Smooth muscle cell (in vitro differentiated cells): ENCODE data around the gene IFI16. TPM values are rescaled to one million over a fixed set of nuclear protein-coding genes. Genes with fewer than 3 reads are reported as not detected.

Experiments
- DNase-seq: peaks from one replicate; lab custom pipeline; 2025; ENCODE audit not compliant: unreplicated experiment; lab: John Stamatoyannopoulos, UW
- H2AFZ ChIP-seq: fragments of 200-600 bp; sonication (generic); 2 replicates; pipeline ENCODE4 v1.6.0; 2016; ENCODE audit warnings: antibody characterized with exemption, low read depth, mild to moderate bottlenecking
- H3F3A ChIP-seq: fragments of 200-600 bp; sonication (generic); 2 replicates; pipeline ENCODE4 v1.6.0; 2017; ENCODE audit warnings: antibody characterized with exemption, low read depth
- H3K27ac ChIP-seq: fragments of 200-600 bp; sonication (generic); 2 replicates; pipeline ENCODE4 v1.5.1; 2016; ENCODE audit warnings: low read depth, mild to moderate bottlenecking
- H3K27me3 ChIP-seq: fragments of 200-600 bp; sonication (generic); 2 replicates; pipeline ENCODE4 v1.6.1; 2016; ENCODE audit warnings: low read depth, mild to moderate bottlenecking
- H3K36me3 ChIP-seq: fragments of 200-600 bp; sonication (generic); 2 replicates; pipeline ENCODE4 v1.5.1; 2016; ENCODE audit warnings: low read depth
- H3K4me1 ChIP-seq: fragments of 200-600 bp; sonication (generic); 2 replicates; pipeline ENCODE4 v1.5.1; 2016; ENCODE audit warnings: low read depth
- H3K4me2 ChIP-seq: fragments of 200-600 bp; sonication (generic); 2 replicates; pipeline ENCODE4 v1.6.0; 2016; ENCODE audit warnings: mild to moderate bottlenecking
- H3K4me3 ChIP-seq: fragments of 200-600 bp; sonication (generic); 2 replicates; pipeline ENCODE4 v1.5.1; 2016; ENCODE audit warnings: mild to moderate bottlenecking
- H3K79me2 ChIP-seq: fragments of 200-600 bp; sonication (generic); 2 replicates; pipeline ENCODE4 v1.6.0; 2016; ENCODE audit warnings: low read depth, mild to moderate bottlenecking
- H3K9ac ChIP-seq: fragments of 200-600 bp; sonication (generic); 2 replicates; pipeline ENCODE4 v1.6.0; 2016; ENCODE audit warnings: low read depth
- H3K9me3 ChIP-seq: fragments of 200-600 bp; sonication (generic); replicated peaks from 2 replicates; pipeline ENCODE4 v1.5.1; 2016; ENCODE audit warnings: low read depth
- H4K20me1 ChIP-seq: fragments of 200-600 bp; sonication (generic); 2 replicates; pipeline ENCODE4 v1.6.0; 2016; ENCODE audit warnings: low read depth
- CTCF ChIP-seq: fragments of 200-600 bp; sonication (generic); IDR thresholded peaks from 2 replicates; pipeline ENCODE4 v1.5.1; 2017; ENCODE audit warnings: borderline replicate concordance, mild to moderate bottlenecking, antibody characterized with exemption; ENCODE audit not compliant: insufficient read depth, poor library complexity, severe bottlenecking
- WGBS: methylation state at CpG from one replicate; pipeline ENCODE4 v1.1.7; 2016; ENCODE audit warnings: low lambda C conversion rate; 5-methylcytosine and 5-hydroxymethylcytosine counted together
- polyA plus RNA-seq: library from polyadenylated mRNA; unstranded; fragments of >200 nt; fragmentation: Nextera tagmentation; extraction: Ambion mirVana; gene quantifications from 2 replicates; pipeline ENCODE4 v1.2.1, GENCODE V29; 2016
- total RNA-seq: library from RNA; depleted of rRNA; stranded (reverse); fragments of >200 nt; gene quantifications from 2 replicates; pipeline ENCODE4 v1.2.3, GENCODE V29; 2014

IFI16 gene
- total and polyA plus RNA-seq, 2 experiments from 2014 or later: 92.1 to 114 TPM

GRCh38 chr1:159055181-159055641, 45.5 kb downstream of the IFI16 start:
- Histone ChIP-seq H3K79me2 (no peaks in the 10 kb centered on the region), H3F3A (no peaks in the 10 kb centered on the region), H2AFZ (no peak overlapping the region), H3K4me3 (no peak overlapping the region), H3K4me2 (no peak overlapping the region), H3K36me3 (peaks cover 22% of the 10 kb centered on the region), H3K27ac (no peak overlapping the region), H3K9ac (no peak overlapping the region), H3K27me3 (no peaks in the 10 kb centered on the region), H3K9me3 (no peaks in the 10 kb centered on the region), H3K4me1 (peaks cover 4% of the 10 kb centered on the region), H4K20me1 (no peaks in the 10 kb centered on the region)
- no peak for TF ChIP-seq CTCF
- DNase-seq: no peak
- 83% methylated on average over 5 of the region's 5 CpGs for WGBS

GRCh38 chr1:159056069-159056698, 46.5 kb downstream of the IFI16 start:
- Histone ChIP-seq H3K9ac (no peak overlapping the region), H2AFZ (no peak overlapping the region), H3K36me3 (peaks cover 21% of the 10 kb centered on the region), H3K27me3 (no peaks in the 10 kb centered on the region), H3K4me3 (no peak overlapping the region), H3K79me2 (no peaks in the 10 kb centered on the region), H3K4me1 (peaks cover 4% of the 10 kb centered on the region), H4K20me1 (no peaks in the 10 kb centered on the region), H3K4me2 (no peak overlapping the region), H3K27ac (no peak overlapping the region), H3F3A (no peaks in the 10 kb centered on the region), H3K9me3 (no peaks in the 10 kb centered on the region)
- WGBS: 87% methylated on average over 7 of the region's 7 CpGs
- DNase-seq: no peak
- TF ChIP-seq CTCF: no peak

- no peak overlapping the region for H3K27ac ChIP-seq
- WGBS: 93% methylated on average over 7 of the region's 7 CpGs
Observed at GRCh38 chr1:159058751-159059150, 49.0 kb downstream of the IFI16 start.

More at GRCh38 chr1:159058751-159059150, 49.0 kb downstream of the IFI16 start:
- Histone ChIP-seq H3F3A (no peaks in the 10 kb centered on the region), H3K27me3 (no peaks in the 10 kb centered on the region), H3K36me3 (no peaks in the 10 kb centered on the region), H3K9me3 (no peaks in the 10 kb centered on the region), H3K4me3 (no peak overlapping the region), H3K79me2 (no peaks in the 10 kb centered on the region), H4K20me1 (no peaks in the 10 kb centered on the region), H2AFZ (no peak overlapping the region), H3K4me1 (peaks cover 4% of the 10 kb centered on the region), H3K4me2 (no peak overlapping the region), H3K9ac (no peak overlapping the region)
- no peak for DNase-seq
- no peak for TF ChIP-seq CTCF
